SJCRH30 (cell line): ENCODE measurements around the gene RAN. TPM values are rescaled to one million over a fixed set of nuclear protein-coding genes. Genes with fewer than 3 reads are reported as not detected.

Experiments used
- DNase-seq, 2 experiments: peaks; one replicate each; pipeline ENCODE4 v3.0.0-alpha.2; 2015 to 2020
- H3K27ac ChIP-seq: fragments of 250-450 bp; sonication (Bioruptor Pico); 2 replicates; pipeline ENCODE4 v1.5.1; 2020; ENCODE audit warnings: mild to moderate bottlenecking, moderate library complexity
- H3K27me3 ChIP-seq: fragments of 250-450 bp; sonication (Bioruptor Pico); 2 replicates; pipeline ENCODE4 v1.5.1; 2020; ENCODE audit warnings: mild to moderate bottlenecking, moderate library complexity
- H3K36me3 ChIP-seq: fragments of 250-450 bp; sonication (Bioruptor Pico); 2 replicates; pipeline ENCODE4 v1.5.1; 2020; ENCODE audit warnings: mild to moderate bottlenecking, moderate library complexity
- H3K4me1 ChIP-seq: fragments of 250-450 bp; sonication (Bioruptor Pico); 2 replicates; pipeline ENCODE4 v1.5.1; 2020; ENCODE audit warnings: mild to moderate bottlenecking, moderate library complexity
- H3K4me3 ChIP-seq: fragments of 250-450 bp; sonication (Bioruptor Pico); 2 replicates; pipeline ENCODE4 v1.5.1; 2020; ENCODE audit warnings: mild to moderate bottlenecking, moderate library complexity
- H3K9me3 ChIP-seq: fragments of 250-450 bp; sonication (Bioruptor Pico); replicated peaks from 2 replicates; pipeline ENCODE4 v1.5.1; 2020; ENCODE audit warnings: mild to moderate bottlenecking, moderate library complexity
- total RNA-seq: library from RNA; depleted of rRNA; stranded (reverse); fragments of >200 nt; shearing (Covaris generic); gene quantifications from 2 replicates; pipeline ENCODE4 v1.2.3, GENCODE V29; 2014; rRNA removed

Gene RAN
- total RNA-seq, 1 experiment from 2014 or later: 1,284 TPM

DNA sequence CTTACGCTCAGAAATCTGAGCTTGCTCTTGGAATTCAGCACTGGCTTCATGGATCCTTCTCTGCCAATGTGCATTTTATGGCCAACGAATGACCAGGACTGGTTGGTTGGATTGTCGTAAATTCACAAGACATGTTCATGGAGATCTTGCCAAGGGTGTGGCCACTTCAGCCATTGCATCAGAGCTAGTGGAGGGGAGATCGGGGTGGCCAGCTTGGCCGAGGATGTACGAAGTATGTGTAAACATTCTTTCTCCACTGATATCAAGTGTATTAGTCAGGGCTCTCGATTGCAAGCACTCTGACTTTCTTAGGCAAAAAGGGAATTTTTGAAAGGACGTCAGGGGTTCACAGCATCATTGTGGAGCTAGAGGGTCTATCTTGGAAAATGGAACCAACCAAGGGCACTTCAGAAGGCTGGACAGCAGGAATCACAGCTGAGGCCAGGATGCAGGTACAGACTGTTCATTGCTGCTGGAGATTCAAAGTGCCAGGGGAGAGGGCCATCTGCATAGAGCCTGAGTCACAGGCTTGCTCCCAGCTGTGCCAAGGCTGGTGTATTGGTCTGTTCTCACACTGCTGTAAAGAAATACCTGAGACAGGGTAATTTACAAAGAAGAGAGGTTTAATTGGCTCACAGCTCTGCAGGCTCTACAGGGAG, 49.0 kb downstream of the RAN start:
- Histone ChIP-seq H3K9me3 (no peaks in the 10 kb centered on the region), H3K4me3 (no peak overlapping the region), H3K27ac (no peak overlapping the region), H3K27me3 (no peaks in the 10 kb centered on the region), H3K36me3 (no peaks in the 10 kb centered on the region), H3K4me1 (no peaks in the 10 kb centered on the region; the same call in 1 of the 2 replicates)
- no peak for DNase-seq

DNA sequence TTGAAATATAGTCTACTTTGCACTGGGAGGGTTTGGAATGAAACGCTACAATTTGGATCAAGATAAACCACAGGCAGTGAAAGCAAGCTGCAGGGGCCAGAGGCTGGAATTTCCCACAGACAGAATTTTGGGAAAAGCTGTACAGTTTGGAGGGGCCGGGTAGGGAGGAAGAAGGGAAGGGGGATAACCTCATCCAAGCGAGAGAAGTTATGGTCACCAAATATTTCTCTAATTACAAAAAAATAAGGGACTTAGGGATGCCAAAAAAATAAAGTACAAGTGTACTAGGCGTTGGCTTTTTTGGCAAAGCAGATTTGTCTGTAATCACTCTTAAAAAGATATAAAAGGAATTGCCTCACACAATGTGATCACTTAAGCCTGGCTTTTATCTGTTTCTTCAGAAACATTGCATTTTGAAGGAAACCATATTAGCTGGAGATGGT, 50.7 kb downstream of the RAN start:
- H3K27ac ChIP-seq: no peak overlapping the region
- no peak overlapping the region for H3K4me3 ChIP-seq
- no peaks in the 10 kb centered on the region for H3K9me3 ChIP-seq
- H3K27me3 ChIP-seq: no peaks in the 10 kb centered on the region; the same call in 1 of the 2 replicates
- DNase-seq: no peak
- no peaks in the 10 kb centered on the region for H3K36me3 ChIP-seq
- no peaks in the 10 kb centered on the region; the same call in 1 of the 2 replicates for H3K4me1 ChIP-seq

DNA sequence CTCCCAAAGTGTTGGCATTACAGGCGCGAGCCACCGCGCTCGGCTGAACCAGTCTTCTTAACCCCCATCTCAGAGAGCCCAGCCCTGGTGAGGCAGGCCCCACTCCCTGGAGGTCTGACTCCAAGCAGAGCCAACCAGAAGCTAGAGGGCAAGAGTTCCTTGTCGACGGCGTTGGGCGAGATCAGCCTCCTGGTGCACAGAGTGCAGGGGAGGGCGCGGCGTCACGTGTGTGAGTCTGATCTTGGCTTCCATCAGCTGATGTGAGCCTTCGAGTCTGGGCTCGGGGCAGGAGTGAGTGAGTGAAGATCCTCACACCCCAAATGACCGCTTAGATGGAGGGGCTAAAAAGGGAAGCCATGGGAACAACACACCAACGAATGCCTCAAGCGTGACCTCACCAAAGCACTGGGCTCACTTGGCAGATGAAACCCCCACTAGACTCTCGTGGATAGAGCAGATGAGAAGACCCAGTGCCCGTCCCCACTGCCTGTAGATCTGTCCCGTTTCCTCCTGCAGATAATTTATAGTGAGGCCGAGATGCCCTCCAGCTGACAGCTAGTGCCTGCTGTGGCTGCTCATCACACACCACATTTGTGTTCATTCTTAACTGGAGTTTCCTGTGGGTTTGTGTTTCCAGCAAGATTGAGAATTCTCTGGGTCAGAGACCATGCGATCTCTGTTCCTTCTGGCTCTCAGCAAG, 53.2 kb downstream of the RAN start:
- H3K27me3 ChIP-seq: no peaks in the 10 kb centered on the region; the same call in 1 of the 2 replicates
- no peaks in the 10 kb centered on the region; the same call in 1 of the 2 replicates for H3K4me1 ChIP-seq
- H3K27ac ChIP-seq: no peak overlapping the region
- DNase-seq: no peak
- no peaks in the 10 kb centered on the region for H3K9me3 ChIP-seq
- no peaks in the 10 kb centered on the region for H3K36me3 ChIP-seq
- H3K4me3 ChIP-seq: no peak overlapping the region

DNA sequence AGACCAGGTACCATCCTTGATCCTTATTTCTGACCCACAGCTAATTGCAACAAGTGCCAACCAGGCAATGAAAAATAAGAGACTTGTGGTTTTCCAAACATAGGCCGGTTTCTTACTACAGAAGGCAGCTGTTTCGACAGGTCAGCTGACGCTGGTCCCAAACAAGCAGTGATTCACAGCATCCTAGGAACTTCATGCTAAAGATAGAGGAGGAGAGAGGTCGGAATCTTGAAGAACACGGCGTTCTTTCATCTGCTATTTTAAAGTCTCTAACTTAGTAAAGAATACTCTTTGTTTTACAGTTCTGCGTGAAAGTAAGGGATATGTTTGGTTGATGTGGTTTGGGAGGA, 53.8 kb downstream of the RAN start:
- no peaks in the 10 kb centered on the region; the same call in 1 of the 2 replicates for H3K27me3 ChIP-seq
- no peaks in the 10 kb centered on the region; the same call in 1 of the 2 replicates for H3K4me1 ChIP-seq
- DNase-seq: peak in 1 of 2 experiments; percentile 27
- H3K36me3 ChIP-seq: no peaks in the 10 kb centered on the region
- H3K9me3 ChIP-seq: no peaks in the 10 kb centered on the region
- H3K4me3 ChIP-seq: no peak overlapping the region
- no peak overlapping the region for H3K27ac ChIP-seq

Other genes starting within 250 kb of the RAN start
- gene RIMBP2, start 155.8 kb upstream of the RAN start, total RNA-seq: not detected in 2 replicates
- 26.9 TPM in 2 replicates for gene STX2, start 32.8 kb upstream of the RAN start, total RNA-seq
- gene ADGRD1, start 81.8 kb downstream of the RAN start, total RNA-seq: 0.13 and 0.36 TPM in 2 replicates